ENCODE data around the gene SCN2A.

The SCN2A gene

DNA sequence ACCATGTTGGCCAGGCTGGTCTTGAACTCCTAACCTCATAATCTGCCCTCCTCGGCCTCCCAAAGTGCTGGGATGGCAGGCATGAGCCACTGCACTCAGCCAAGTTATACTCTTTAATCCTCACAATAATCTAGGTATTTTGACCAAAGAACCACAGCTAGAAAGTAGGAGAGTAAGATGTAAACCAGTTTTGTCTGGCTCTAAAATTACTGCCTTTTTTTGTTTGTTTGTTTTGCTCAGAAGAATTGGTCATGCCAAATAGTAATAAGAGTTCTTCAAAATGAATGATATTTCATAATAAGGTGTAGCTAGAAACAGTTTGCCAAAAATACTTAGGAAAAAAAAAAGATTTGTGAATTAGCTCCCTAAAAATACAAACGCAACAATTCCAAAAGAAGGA is 36.7 kb downstream of the SCN2A start:
- Mint-ChIP-seq H3K27me3 (peaks cover 0 to 6% of the 10 kb centered on the region in 2 donors), H3K27ac (no peak overlapping the region), H3K9me3 (peaks cover 0 to 4% of the 10 kb centered on the region in 2 donors), H3K4me3 (no peak overlapping the region), H3K36me3 (ENCODE audit: insufficient read depth) (no peaks in the 10 kb centered on the region), H3K4me1 (ENCODE audit: low read depth in 2 of 2) (peaks cover 0 to 7% of the 10 kb centered on the region in 2 donors)
- no peak for ATAC-seq (replicated peaks)
- DNase-seq: no peak

GRCh38 chr2:165277295-165277694 is 38.1 kb downstream of the SCN2A start:
- ATAC-seq (replicated peaks): no peak
- Mint-ChIP-seq H3K36me3 (ENCODE audit: insufficient read depth) (no peaks in the 10 kb centered on the region), H3K27me3 (peaks cover 0 to 6% of the 10 kb centered on the region in 2 donors), H3K27ac (no peak overlapping the region), H3K4me3 (no peak overlapping the region), H3K9me3 (peaks cover 0 to 7% of the 10 kb centered on the region in 2 donors), H3K4me1 (ENCODE audit: low read depth in 2 of 2) (peaks cover 0 to 7% of the 10 kb centered on the region in 2 donors)
- DNase-seq: no peak

- H3K27me3 Mint-ChIP-seq: peaks cover 5 to 6% of the 10 kb centered on the region in 2 donors
- no peak overlapping the region for H3K4me3 Mint-ChIP-seq
- H3K4me1 Mint-ChIP-seq (ENCODE audit: low read depth in 2 of 2): peaks cover 0 to 7% of the 10 kb centered on the region in 2 donors
- DNase-seq (no peak), ATAC-seq (replicated peaks) (no peak)
- peaks cover 0 to 7% of the 10 kb centered on the region in 2 donors for H3K9me3 Mint-ChIP-seq
- no peaks in the 10 kb centered on the region for H3K36me3 Mint-ChIP-seq (ENCODE audit: insufficient read depth)
- H3K27ac Mint-ChIP-seq: no peak overlapping the region
Observed at GRCh38 chr2:165277860-165278656, 38.8 kb downstream of the SCN2A start.

DNA sequence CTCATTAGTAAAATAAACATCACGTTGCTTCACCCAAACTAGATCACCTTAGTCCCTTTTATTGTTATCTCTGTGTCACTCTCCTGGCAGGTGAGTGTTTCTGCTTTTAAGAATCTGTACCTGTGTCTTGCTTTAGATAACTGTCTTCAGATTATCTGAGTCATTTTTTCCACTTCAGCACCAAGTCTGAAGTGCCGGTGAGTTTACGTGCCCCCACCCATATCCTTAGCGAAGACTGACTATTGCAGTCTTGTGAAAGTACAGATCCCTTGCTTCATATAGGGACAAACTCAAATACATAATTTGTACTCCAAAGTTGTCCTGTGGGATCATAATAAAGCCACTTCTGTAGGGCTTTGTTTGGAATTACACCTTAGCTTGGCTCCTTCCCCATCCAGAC is 41.1 kb downstream of the SCN2A start:
- DNase-seq: no peak
- Mint-ChIP-seq H3K9me3 (peaks cover 0 to 7% of the 10 kb centered on the region in 2 donors), H3K27me3 (peaks cover 0 to 5% of the 10 kb centered on the region in 2 donors), H3K27ac (no peak overlapping the region), H3K36me3 (ENCODE audit: insufficient read depth) (no peaks in the 10 kb centered on the region), H3K4me1 (ENCODE audit: low read depth in 2 of 2) (peaks cover 0 to 7% of the 10 kb centered on the region in 2 donors), H3K4me3 (no peak overlapping the region)
- ATAC-seq (replicated peaks): no peak

DNA sequence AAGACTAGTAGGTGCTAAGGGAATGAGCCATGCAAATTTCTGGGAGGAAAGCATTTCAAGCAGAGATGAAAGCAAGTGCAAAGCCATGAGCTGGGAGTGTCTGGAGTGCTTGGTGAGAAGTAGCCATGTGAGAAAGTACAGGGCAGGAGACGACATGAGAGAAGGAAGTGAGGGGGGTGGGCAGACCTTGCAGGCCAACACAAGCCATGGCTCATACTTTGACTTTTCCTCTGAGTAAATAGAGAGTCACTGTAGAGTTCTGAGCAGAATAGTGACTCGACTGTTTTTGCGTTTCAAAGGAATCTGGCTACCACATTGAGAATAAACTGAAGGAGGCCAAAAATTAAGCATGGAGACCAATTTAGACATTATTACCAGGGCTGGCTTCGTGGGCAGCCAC is 42.2 kb downstream of the SCN2A start:
- no peak for ATAC-seq (replicated peaks)
- peaks cover 0 to 7% of the 10 kb centered on the region in 2 donors for H3K4me1 Mint-ChIP-seq (ENCODE audit: low read depth in 2 of 2)
- peaks cover 0 to 7% of the 10 kb centered on the region in 2 donors for H3K9me3 Mint-ChIP-seq
- no peak overlapping the region for H3K27ac Mint-ChIP-seq
- no peak for DNase-seq
- no peaks in the 10 kb centered on the region for H3K36me3 Mint-ChIP-seq (ENCODE audit: insufficient read depth)
- no peak overlapping the region for H3K4me3 Mint-ChIP-seq
- peaks cover 0 to 5% of the 10 kb centered on the region in 2 donors for H3K27me3 Mint-ChIP-seq

GRCh38 chr2:165283342-165283741 is 44.1 kb downstream of the SCN2A start:
- H3K9me3 Mint-ChIP-seq: peaks cover 0 to 5% of the 10 kb centered on the region in 2 donors
- H3K27me3 Mint-ChIP-seq: peaks cover 0 to 5% of the 10 kb centered on the region in 2 donors
- no peaks in the 10 kb centered on the region for H3K36me3 Mint-ChIP-seq (ENCODE audit: insufficient read depth)
- H3K4me3 Mint-ChIP-seq: no peak overlapping the region
- DNase-seq (no peak), ATAC-seq (replicated peaks) (no peak)
- no peaks in the 10 kb centered on the region for H3K4me1 Mint-ChIP-seq (ENCODE audit: low read depth in 2 of 2)
- H3K27ac Mint-ChIP-seq: no peak overlapping the region

GRCh38 chr2:165287094-165287778 is 48.0 kb downstream of the SCN2A start:
- Mint-ChIP-seq H3K36me3 (ENCODE audit: insufficient read depth) (no peaks in the 10 kb centered on the region), H3K27me3 (peaks cover 0 to 11% of the 10 kb centered on the region in 2 donors), H3K9me3 (no peaks in the 10 kb centered on the region), H3K27ac (no peak overlapping the region), H3K4me1 (ENCODE audit: low read depth in 2 of 2) (no peaks in the 10 kb centered on the region), H3K4me3 (no peak overlapping the region)
- no peak for DNase-seq
- no peak for ATAC-seq (replicated peaks)

GRCh38 chr2:165289069-165289468 is 49.9 kb downstream of the SCN2A start:
- Mint-ChIP-seq H3K27me3 (peaks cover 0 to 6% of the 10 kb centered on the region in 2 donors), H3K4me3 (no peak overlapping the region), H3K27ac (no peak overlapping the region), H3K36me3 (ENCODE audit: insufficient read depth) (no peaks in the 10 kb centered on the region), H3K9me3 (no peaks in the 10 kb centered on the region), H3K4me1 (ENCODE audit: low read depth in 2 of 2) (no peaks in the 10 kb centered on the region)
- ATAC-seq (replicated peaks) (no peak), DNase-seq (no peak)

DNA sequence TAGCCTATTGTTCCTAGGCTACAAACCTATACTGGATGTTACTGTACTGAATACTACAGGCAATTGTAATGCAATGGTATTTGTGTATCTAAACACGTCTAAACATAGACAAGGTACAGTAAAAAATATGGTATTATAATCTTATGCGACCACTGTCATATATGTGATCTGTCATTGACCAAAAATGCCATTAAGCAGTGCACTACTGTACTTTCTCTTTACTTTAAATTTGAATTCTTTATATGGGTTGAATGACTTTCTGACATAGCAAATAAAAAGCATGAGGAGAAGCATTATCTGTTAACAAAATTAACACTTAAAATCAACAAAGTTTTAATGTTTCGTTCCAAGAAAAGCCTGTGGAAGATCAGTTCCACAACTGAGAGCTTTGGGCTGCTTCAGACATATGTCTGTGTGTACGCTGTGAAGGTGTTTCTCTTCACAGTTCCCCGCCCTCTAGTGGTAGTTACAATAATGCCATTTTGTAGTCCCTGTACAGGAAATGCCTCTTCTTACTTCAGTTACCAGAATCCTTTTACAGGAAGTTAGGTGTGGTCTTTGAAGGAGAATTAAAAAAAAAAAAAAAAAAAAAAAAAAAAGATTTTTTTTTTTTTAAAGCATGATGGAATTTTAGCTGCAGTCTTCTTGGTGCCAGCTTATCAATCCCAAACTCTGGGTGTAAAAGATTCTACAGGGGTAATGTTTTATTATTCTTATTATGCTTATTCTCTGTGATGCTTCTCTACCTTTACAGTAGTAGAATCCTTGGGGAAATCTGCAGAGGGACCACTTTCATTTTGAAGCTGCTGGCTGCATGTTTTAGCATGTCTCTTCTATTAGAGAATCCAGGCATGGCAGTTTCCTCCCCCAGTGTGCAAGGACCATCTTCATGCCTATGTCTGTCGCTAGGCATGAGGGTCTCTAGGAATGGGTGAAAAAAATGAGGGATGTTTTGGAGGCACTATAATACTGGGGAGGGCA is 54.5 kb downstream of the SCN2A start:
- Mint-ChIP-seq H3K9me3 (no peaks in the 10 kb centered on the region), H3K27me3 (peaks cover 0 to 6% of the 10 kb centered on the region in 2 donors), H3K4me3 (no peak overlapping the region), H3K4me1 (ENCODE audit: low read depth in 2 of 2) (no peaks in the 10 kb centered on the region), H3K27ac (no peak overlapping the region), H3K36me3 (ENCODE audit: insufficient read depth) (peaks cover 3% of the 10 kb centered on the region)
- DNase-seq (peak; percentile 47 to 51 (median 47)), ATAC-seq (replicated peaks) (peak; percentile 100)

DNA sequence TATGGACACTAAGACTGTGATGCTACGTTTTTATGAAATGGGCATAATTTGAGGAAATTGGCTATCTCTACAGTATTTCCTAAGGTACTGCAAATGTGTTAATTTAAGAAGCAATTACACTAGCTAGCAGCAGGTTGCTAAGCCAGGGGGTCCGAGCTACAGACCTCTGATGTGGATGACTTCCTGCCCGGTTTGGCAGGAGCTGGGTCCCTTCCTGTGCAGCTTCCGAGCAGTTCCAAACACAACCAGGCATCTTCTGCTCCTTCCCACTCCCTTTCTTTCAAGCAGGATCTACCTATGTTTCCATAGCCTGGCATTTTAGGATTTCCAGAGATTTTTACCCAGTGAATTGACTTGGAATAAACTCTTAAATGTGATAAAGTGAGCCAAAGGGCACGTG is 55.7 kb downstream of the SCN2A start:
- H3K27me3 Mint-ChIP-seq: peaks cover 0 to 6% of the 10 kb centered on the region in 2 donors
- H3K9me3 Mint-ChIP-seq: no peaks in the 10 kb centered on the region
- H3K4me3 Mint-ChIP-seq: no peak overlapping the region
- DNase-seq (no peak), ATAC-seq (replicated peaks) (no peak)
- H3K4me1 Mint-ChIP-seq (ENCODE audit: low read depth in 2 of 2): no peaks in the 10 kb centered on the region
- H3K27ac Mint-ChIP-seq: no peak overlapping the region
- H3K36me3 Mint-ChIP-seq (ENCODE audit: insufficient read depth): peaks cover 3% of the 10 kb centered on the region

DNA sequence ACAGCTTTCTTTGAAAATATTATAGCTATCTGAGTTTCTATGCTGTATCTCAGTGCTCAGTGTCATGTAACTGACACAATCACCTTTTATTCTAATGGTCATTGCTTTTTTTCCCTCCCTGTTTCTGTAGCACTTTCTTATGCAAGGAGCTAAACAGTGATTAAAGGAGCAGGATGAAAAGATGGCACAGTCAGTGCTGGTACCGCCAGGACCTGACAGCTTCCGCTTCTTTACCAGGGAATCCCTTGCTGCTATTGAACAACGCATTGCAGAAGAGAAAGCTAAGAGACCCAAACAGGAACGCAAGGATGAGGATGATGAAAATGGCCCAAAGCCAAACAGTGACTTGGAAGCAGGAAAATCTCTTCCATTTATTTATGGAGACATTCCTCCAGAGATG is 56.4 kb downstream of the SCN2A start:
- H3K4me1 Mint-ChIP-seq (ENCODE audit: low read depth in 2 of 2): no peaks in the 10 kb centered on the region
- no peak overlapping the region for H3K4me3 Mint-ChIP-seq
- peaks cover 3% of the 10 kb centered on the region for H3K36me3 Mint-ChIP-seq (ENCODE audit: insufficient read depth)
- ATAC-seq (replicated peaks): no peak
- H3K27me3 Mint-ChIP-seq: peaks cover 0 to 6% of the 10 kb centered on the region in 2 donors
- H3K27ac Mint-ChIP-seq: no peak overlapping the region
- no peaks in the 10 kb centered on the region for H3K9me3 Mint-ChIP-seq
- no peak for DNase-seq

DNA sequence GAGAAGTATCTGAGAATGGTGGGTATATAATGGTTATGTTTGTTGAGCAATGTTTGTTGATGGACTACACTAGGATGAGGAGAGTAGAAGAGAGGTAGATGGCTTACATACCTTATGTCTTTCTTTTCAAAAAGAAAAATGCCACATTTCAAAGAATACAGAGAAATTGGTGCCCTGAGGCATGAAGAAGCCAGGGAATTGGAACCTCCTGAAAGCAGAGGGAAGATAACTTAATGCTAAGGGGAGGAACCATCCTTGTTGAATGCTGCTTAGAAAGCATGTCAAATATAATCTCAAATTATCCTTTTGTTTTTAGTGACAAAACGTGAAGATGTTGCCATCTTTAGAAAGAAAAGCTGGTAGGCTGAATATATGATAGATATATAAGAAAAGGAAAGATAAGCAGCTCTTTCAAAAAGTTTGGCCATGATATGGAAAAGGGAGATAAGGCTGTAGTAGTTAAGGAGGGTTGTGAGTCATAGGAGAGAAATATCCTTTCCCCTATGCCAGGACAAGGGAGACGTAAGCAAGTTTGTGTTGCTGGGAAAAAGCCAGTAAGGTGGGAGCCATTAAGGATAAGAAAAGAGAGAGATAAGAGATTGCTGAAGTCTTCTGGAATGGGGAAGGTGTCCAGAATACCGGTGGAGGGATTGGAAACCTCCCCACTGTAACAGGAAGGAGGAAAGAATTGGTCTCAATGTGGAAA is 66.3 kb downstream of the SCN2A start:
- Mint-ChIP-seq H3K9me3 (no peaks in the 10 kb centered on the region), H3K4me1 (ENCODE audit: low read depth in 2 of 2) (no peaks in the 10 kb centered on the region), H3K4me3 (no peak overlapping the region), H3K36me3 (ENCODE audit: insufficient read depth) (no peaks in the 10 kb centered on the region), H3K27me3 (no peaks in the 10 kb centered on the region), H3K27ac (no peak overlapping the region)
- no peak for DNase-seq
- ATAC-seq (replicated peaks): no peak

DNA sequence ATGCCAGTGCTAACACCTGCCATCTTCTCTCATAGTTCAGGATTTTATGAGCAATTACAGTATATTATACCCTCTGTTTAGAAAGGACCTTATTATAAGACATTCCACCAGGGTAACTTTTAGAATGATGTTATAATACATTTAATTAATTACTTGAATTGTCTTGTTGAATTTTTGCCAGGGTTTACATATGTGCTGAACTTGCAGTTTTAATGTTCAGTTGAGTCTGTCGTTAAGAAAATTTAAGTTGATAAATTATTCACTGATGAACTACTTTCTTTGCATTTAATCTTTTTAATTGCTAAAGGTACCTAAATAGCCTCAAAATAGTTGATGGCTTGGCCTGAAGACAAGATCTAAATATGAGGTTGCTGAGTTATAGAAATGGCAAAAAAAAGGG is 68.1 kb downstream of the SCN2A start:
- no peak overlapping the region for H3K27ac Mint-ChIP-seq
- DNase-seq: no peak
- no peaks in the 10 kb centered on the region for H3K4me1 Mint-ChIP-seq (ENCODE audit: low read depth in 2 of 2)
- no peaks in the 10 kb centered on the region for H3K9me3 Mint-ChIP-seq
- no peak for ATAC-seq (replicated peaks)
- peaks cover 0 to 5% of the 10 kb centered on the region in 2 donors for H3K27me3 Mint-ChIP-seq
- no peak overlapping the region for H3K4me3 Mint-ChIP-seq
- H3K36me3 Mint-ChIP-seq (ENCODE audit: insufficient read depth): no peaks in the 10 kb centered on the region
